Jurkat, Clone E6-1 (cell line): ENCODE measurements around the gene SLC16A12.
"Not testable (repeated sequence)": the region's sequence is repeated elsewhere in the genome, so short reads cannot be mapped to it uniquely, and the experiment has no call there.

Source experiments
- DNase-seq: peaks from one replicate; pipeline ENCODE4 v3.0.0-alpha.2; 2011; ENCODE audit warnings: low read depth, low spot score
- H3K4me3 ChIP-seq: 2 replicates; pipeline ENCODE4 v1.5.1; 2011; ENCODE audit warnings: mild to moderate bottlenecking, low read length, control low read depth, moderate library complexity

The SLC16A12 gene

GRCh38 chr10:89409282-89409681, 126.1 kb downstream of the SLC16A12 start:
- not testable (repeated sequence) for H3K4me3 ChIP-seq, DNase-seq

- not testable (repeated sequence) for DNase-seq, H3K4me3 ChIP-seq
Measured at GRCh38 chr10:89407792-89408191, 127.6 kb downstream of the SLC16A12 start.

- not testable (repeated sequence) for H3K4me3 ChIP-seq
Measured at GRCh38 chr10:89406178-89406577, 129.2 kb downstream of the SLC16A12 start.

GRCh38 chr10:89404104-89405047, 131.0 kb downstream of the SLC16A12 start:
- no peak overlapping the region for H3K4me3 ChIP-seq
- no peak for DNase-seq

More at GRCh38 chr10:89406178-89406577, 129.2 kb downstream of the SLC16A12 start:
- DNase-seq = not testable (repeated sequence)

GRCh38 chr10:89403043-89403442, 132.4 kb downstream of the SLC16A12 start:
- no peak for DNase-seq
- H3K4me3 ChIP-seq = no peak overlapping the region

- no peak for DNase-seq
- no peak overlapping the region for H3K4me3 ChIP-seq
Measured at GRCh38 chr10:89399956-89400355, 135.4 kb downstream of the SLC16A12 start.

- DNase-seq = no peak
- no peak overlapping the region for H3K4me3 ChIP-seq
Measured at GRCh38 chr10:89398003-89398749, 137.2 kb downstream of the SLC16A12 start.

- no peak overlapping the region for H3K4me3 ChIP-seq
- no peak for DNase-seq
Measured at GRCh38 chr10:89395141-89395540, 140.3 kb downstream of the SLC16A12 start.

- no peak for DNase-seq
- H3K4me3 ChIP-seq = no peak overlapping the region
Measured at GRCh38 chr10:89393898-89394297, 141.5 kb downstream of the SLC16A12 start.

- DNase-seq = peak; percentile 60
Measured at GRCh38 chr10:89392974-89393373, 142.4 kb downstream of the SLC16A12 start.

GRCh38 chr10:89391907-89392756, 143.3 kb downstream of the SLC16A12 start, which contains the start of gene IFIT1:
Gene IFIT1, plus strand, starts transcription at chr10:89392623. Its CDS starts 90 bp downstream, at chr10:89392713.
- H3K4me3 ChIP-seq = peak within 1 kb of the TSS; percentile 60
- peak; percentile 87 for DNase-seq

More at GRCh38 chr10:89392974-89393373, 142.4 kb downstream of the SLC16A12 start:
- peak overlapping the region; percentile 60 for H3K4me3 ChIP-seq

- not testable (repeated sequence) for H3K4me3 ChIP-seq, DNase-seq
Measured at GRCh38 chr10:89391226-89391576, 144.2 kb downstream of the SLC16A12 start.

GRCh38 chr10:89390476-89391225, 144.7 kb downstream of the SLC16A12 start:
- no peak for DNase-seq
- H3K4me3 ChIP-seq = no peak overlapping the region

GRCh38 chr10:89389254-89389653, 146.1 kb downstream of the SLC16A12 start:
- no peak overlapping the region for H3K4me3 ChIP-seq
- no peak for DNase-seq

- H3K4me3 ChIP-seq = no peak overlapping the region
- no peak for DNase-seq
Measured at GRCh38 chr10:89388806-89389205, 146.6 kb downstream of the SLC16A12 start.

- H3K4me3 ChIP-seq = no peak overlapping the region
- DNase-seq = no peak
Measured at GRCh38 chr10:89384474-89385340, 150.7 kb downstream of the SLC16A12 start.

GRCh38 chr10:89382757-89383156, 152.6 kb downstream of the SLC16A12 start:
- H3K4me3 ChIP-seq = no peak overlapping the region
- DNase-seq = no peak
